LNCaP clone FGC (cell line): ENCODE measurements around the gene PCTP.
A peak's percentile ranks its signal among the peaks of the same experiment; 100 is the strongest.

Experiments
- DNase-seq: peaks from one replicate; pipeline ENCODE4 v3.0.0-alpha.2; 2011; ENCODE audit warnings: low read depth
- H3K4me3 ChIP-seq: 2 replicates; pipeline ENCODE4 v1.5.1; 2011; ENCODE audit warnings: mild to moderate bottlenecking, low read depth, low read length, control low read depth
- CTCF ChIP-seq: IDR thresholded peaks from 2 replicates; pipeline ENCODE4 v1.5.1; 2012; ENCODE audit warnings: mild to moderate bottlenecking; ENCODE audit not compliant: control insufficient read depth, insufficient read depth; ENCODE audit errors: extremely low read depth

The PCTP gene

GRCh38 chr17:55818451-55819375 is 67.9 kb downstream of the PCTP start:
- no peak overlapping the region for H3K4me3 ChIP-seq
- TF ChIP-seq CTCF = no peak
- DNase-seq = no peak

- H3K4me3 ChIP-seq = no peak overlapping the region
- no peak for DNase-seq
- no peak for TF ChIP-seq CTCF
Measured at GRCh38 chr17:55820675-55821074, 69.8 kb downstream of the PCTP start.

- H3K4me3 ChIP-seq = no peak overlapping the region
- no peak for DNase-seq
- TF ChIP-seq CTCF = no peak
Measured at GRCh38 chr17:55822028-55822427, 71.2 kb downstream of the PCTP start.

- peak; percentile 8 for DNase-seq
- no peak overlapping the region for H3K4me3 ChIP-seq
- peak; percentile 85 for TF ChIP-seq CTCF
Measured at GRCh38 chr17:55825213-55825612, 74.4 kb downstream of the PCTP start.
